SK-N-SH (cell line): ENCODE measurements around the gene TRH. TPM values are rescaled to one million over a fixed set of nuclear protein-coding genes. Genes with fewer than 3 reads are reported as not detected.

ENCODE experiments used
- CTCF ChIA-PET: fragments of 300-600, 350-600 bp; formaldehyde crosslinking; extraction: SDS; loops from one replicate; lab custom pipeline; 2021; lab: Yijun Ruan, JAX
- POLR2A ChIA-PET: fragments of 350-600 bp; sonication (Branson Sonifier 250); formaldehyde crosslinking; extraction: SDS; loops from one replicate; lab custom pipeline; 2020; ENCODE audit warnings: antibody characterized with exemption, inconsistent platforms; lab: Yijun Ruan, JAX
- DNase-seq: peaks from one replicate; pipeline ENCODE4 v3.0.0; 2012
- H2AFZ ChIP-seq: fragments of 200-600 bp; sonication (generic); 2 replicates; pipeline ENCODE4 v1.8.1; 2016; ENCODE audit warnings: antibody characterized with exemption, mild to moderate bottlenecking, low read depth
- H3F3A ChIP-seq: fragments of 200-600 bp; sonication (generic); replicated peaks from 2 replicates; pipeline ENCODE3; 2016; ENCODE audit warnings: antibody characterized with exemption, mild to moderate bottlenecking; ENCODE audit not compliant: insufficient read depth
- H3K27ac ChIP-seq, 2 experiments: fragments of 200-500 bp in 1 of 2; fragments of 200-600 bp in 1 of 2; sonication (Bioruptor generic) in 1 of 2; sonication (generic), shearing (Covaris generic) in 1 of 2; 2 replicates each; pipeline versions ENCODE4 v1.5.1 to v1.6.1; 2014 to 2016; ENCODE audit warnings: low read depth in 2 of 2, inconsistent platforms in 1 of 2, low read length in 1 of 2, mild to moderate bottlenecking in 1 of 2, mixed read lengths in 1 of 2
- H3K27me3 ChIP-seq: fragments of 200-600 bp; sonication (generic), shearing (Covaris generic); 2 replicates; pipeline ENCODE4 v1.6.1; 2016; ENCODE audit warnings: mixed run types; ENCODE audit not compliant: insufficient read depth
- H3K36me3 ChIP-seq, 2 experiments: fragments of 200-500 bp in 1 of 2; fragments of 200-600 bp in 1 of 2; sonication (Bioruptor generic) in 1 of 2; sonication (generic) in 1 of 2; replicated peaks in 1 of 2; 2 replicates each; pipeline versions ENCODE3 to v1.5.1; 2014 to 2016; ENCODE audit warnings: low read length in 1 of 2, mild to moderate bottlenecking in 1 of 2; ENCODE audit not compliant: insufficient read depth in 2 of 2, control insufficient read depth in 1 of 2
- H3K4me1 ChIP-seq, 2 experiments: fragments of 200-500 bp in 1 of 2; fragments of 200-600 bp in 1 of 2; sonication (Bioruptor generic) in 1 of 2; sonication (generic), shearing (Covaris generic) in 1 of 2; 2 replicates each; pipeline versions ENCODE4 v1.5.1 to v1.6.1; 2014 to 2016; ENCODE audit warnings: low read depth in 1 of 2, low read length in 1 of 2, mixed run types in 1 of 2; ENCODE audit not compliant: insufficient read depth in 2 of 2, control insufficient read depth in 1 of 2
- H3K4me2 ChIP-seq: fragments of 200-600 bp; sonication (generic), shearing (Covaris generic); 2 replicates; pipeline ENCODE4 v1.6.1; 2017; ENCODE audit warnings: mixed run types
- H3K4me3 ChIP-seq, 2 experiments: fragments of 200-500 bp in 1 of 2; fragments of 200-600 bp in 1 of 2; sonication (Bioruptor generic) in 1 of 2; sonication (generic), shearing (Covaris generic) in 1 of 2; 2 replicates each; pipeline versions ENCODE4 v1.5.1 to v1.8.1; 2014 to 2016; ENCODE audit warnings: low read depth in 2 of 2, inconsistent platforms in 1 of 2, low read length in 1 of 2, mild to moderate bottlenecking in 1 of 2, mixed read lengths in 1 of 2, moderate library complexity in 1 of 2
- H3K79me2 ChIP-seq: fragments of 200-600 bp; sonication (generic); 2 replicates; pipeline ENCODE4 v1.8.1; 2017; ENCODE audit warnings: mild to moderate bottlenecking; ENCODE audit not compliant: insufficient read depth
- H3K9ac ChIP-seq: fragments of 200-600 bp; sonication (generic); 2 replicates; pipeline ENCODE4 v1.6.1; 2017; ENCODE audit warnings: mixed run types
- H3K9me2 ChIP-seq: fragments of 200-600 bp; sonication (generic); 2 replicates; pipeline ENCODE4 v1.6.1; 2017; ENCODE audit warnings: mixed run types
- H3K9me3 ChIP-seq: fragments of 200-600 bp; sonication (generic); 2 replicates; pipeline ENCODE4 v1.6.1; 2017; ENCODE audit warnings: mixed run types, mild to moderate bottlenecking, moderate library complexity
- H4K20me1 ChIP-seq: fragments of 200-600 bp; sonication (generic); 2 replicates; pipeline ENCODE4 v1.6.1; 2017; ENCODE audit warnings: mild to moderate bottlenecking, mixed run types; ENCODE audit not compliant: insufficient read depth
- EP300 ChIP-seq, 2 experiments: IDR thresholded peaks; 2 replicates each; pipeline versions ENCODE4 v1.4.0 to v1.6.1; 2012; ENCODE audit warnings: borderline replicate concordance in 1 of 2, low read depth in 1 of 2, low read length in 1 of 2
- FOXM1 ChIP-seq: IDR thresholded peaks from 2 replicates; pipeline ENCODE4 v1.4.0; 2012; ENCODE audit warnings: low read depth, mild to moderate bottlenecking
- GABPA ChIP-seq: IDR thresholded peaks from 2 replicates; pipeline ENCODE4 v1.4.0; 2012; ENCODE audit warnings: low read depth, mild to moderate bottlenecking
- MXI1 ChIP-seq: IDR thresholded peaks from 2 replicates; pipeline ENCODE4 v1.6.1; 2012; ENCODE audit warnings: mild to moderate bottlenecking, low read depth, low read length, improper control_type of control experiment
- NFIC ChIP-seq: IDR thresholded peaks from 2 replicates; pipeline ENCODE4 v1.4.0; 2012; ENCODE audit warnings: borderline replicate concordance
- RCOR1 ChIP-seq: fragments of 150-350 bp; IDR thresholded peaks from 2 replicates; pipeline ENCODE4 v1.6.1; 2017; ENCODE audit warnings: antibody characterized with exemption, low read length
- RFX5 ChIP-seq: IDR thresholded peaks from 2 replicates; pipeline ENCODE4 v1.6.1; 2012; ENCODE audit warnings: mild to moderate bottlenecking, improper control_type of control experiment, low read length
- TEAD4 ChIP-seq: IDR thresholded peaks from 2 replicates; pipeline ENCODE4 v1.4.0; 2012; ENCODE audit warnings: mild to moderate bottlenecking, borderline replicate concordance; ENCODE audit not compliant: insufficient read depth
- YY1 ChIP-seq: IDR thresholded peaks from 2 replicates; pipeline ENCODE4 v1.4.0; 2012; ENCODE audit warnings: low read depth, mild to moderate bottlenecking
- WGBS: methylation state at CpG from one replicate; pipeline ENCODE4 v1.1.6; 2017; ENCODE audit warnings: low lambda C conversion rate; 5-methylcytosine and 5-hydroxymethylcytosine counted together
- polyA plus RNA-seq, 3 experiments: library from polyadenylated mRNA; depleted of rRNA; stranded (reverse); fragments of >200 nt; gene quantifications; 2 replicates each; pipeline ENCODE4 v1.2.3, GENCODE V29; 2012
- TF ChIP-seq, protein P1 (sequence below): IDR thresholded peaks from 2 replicates; pipeline ENCODE4 v1.6.1; 2012; ENCODE audit warnings: mild to moderate bottlenecking, low read depth, low read length, moderate library complexity
- TF ChIP-seq, protein P2 (sequence below): IDR thresholded peaks from 2 replicates; pipeline ENCODE4 v1.4.0; 2012; ENCODE audit warnings: low read depth, borderline replicate concordance
- TF ChIP-seq, protein P3 (sequence below): fragments of 150-350 bp; IDR thresholded peaks from 2 replicates; pipeline ENCODE4 v1.6.1; 2016; ENCODE audit warnings: mild to moderate bottlenecking, low read depth, low read length
- TF ChIP-seq, protein P4 (sequence below): IDR thresholded peaks from 2 replicates; pipeline ENCODE4 v1.4.0; 2012; ENCODE audit warnings: low read depth, borderline replicate concordance
- TF ChIP-seq, protein P5 (sequence below): fragments of 150-350 bp; IDR thresholded peaks from 2 replicates; pipeline ENCODE4 v1.6.1; 2017; ENCODE audit warnings: antibody characterized with exemption, low read length, low read depth, borderline replicate concordance

The TRH gene
- polyA plus RNA-seq, 1 of the 3 experiments (the other 2 are of a cell fraction), result not detected

DNA sequence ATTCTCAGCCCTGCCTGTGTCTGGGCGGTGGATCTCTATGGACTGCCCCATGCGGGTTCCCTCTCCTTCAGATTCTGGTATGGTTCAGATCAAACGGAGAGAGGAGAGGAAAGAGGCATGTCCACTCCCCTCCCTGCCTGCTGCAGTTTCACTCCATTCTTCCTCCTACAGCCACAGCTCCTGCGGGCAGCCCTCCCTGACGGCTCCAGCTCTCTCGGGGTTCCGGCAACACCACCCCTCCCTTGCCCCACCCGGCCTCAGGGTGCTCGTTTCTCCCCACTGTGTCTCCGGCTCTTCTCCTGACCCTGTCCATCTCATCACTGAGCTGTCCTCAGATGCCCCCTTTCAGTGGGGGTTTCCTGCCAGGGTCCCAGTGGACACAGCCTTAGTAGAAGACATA lies 13.9 kb downstream of the TRH start:
- no peaks in the 10 kb centered on the region for H3F3A ChIP-seq
- peaks cover 0 to 11% of the 10 kb centered on the region in 2 experiments; a peak in 1 of 4 replicates for H3K4me1 ChIP-seq
- no peaks in the 10 kb centered on the region for H4K20me1 ChIP-seq
- no peaks in the 10 kb centered on the region for H3K9me3 ChIP-seq
- no peak for DNase-seq
- no peaks in the 10 kb centered on the region for H3K36me3 ChIP-seq
- POLR2A ChIA-PET, result no interaction called here
- no peak overlapping the region for H3K4me3 ChIP-seq
- no peak overlapping the region for H2AFZ ChIP-seq
- no peak overlapping the region for H3K4me2 ChIP-seq
- CTCF ChIA-PET, result interaction anchor here (1.0 to 2.0 kb wide), 3 partner anchors 13 to 45 kb away, joined by 3 to 5 read pairs (median 5); no protein-coding TSS in a partner anchor
- WGBS, result 47% methylated on average over 9 of the region's 10 CpGs
- TF ChIP-seq MXI1, result no peak
- TF ChIP-seq TEAD4, result no peak
- TF ChIP-seq, protein P1, sequence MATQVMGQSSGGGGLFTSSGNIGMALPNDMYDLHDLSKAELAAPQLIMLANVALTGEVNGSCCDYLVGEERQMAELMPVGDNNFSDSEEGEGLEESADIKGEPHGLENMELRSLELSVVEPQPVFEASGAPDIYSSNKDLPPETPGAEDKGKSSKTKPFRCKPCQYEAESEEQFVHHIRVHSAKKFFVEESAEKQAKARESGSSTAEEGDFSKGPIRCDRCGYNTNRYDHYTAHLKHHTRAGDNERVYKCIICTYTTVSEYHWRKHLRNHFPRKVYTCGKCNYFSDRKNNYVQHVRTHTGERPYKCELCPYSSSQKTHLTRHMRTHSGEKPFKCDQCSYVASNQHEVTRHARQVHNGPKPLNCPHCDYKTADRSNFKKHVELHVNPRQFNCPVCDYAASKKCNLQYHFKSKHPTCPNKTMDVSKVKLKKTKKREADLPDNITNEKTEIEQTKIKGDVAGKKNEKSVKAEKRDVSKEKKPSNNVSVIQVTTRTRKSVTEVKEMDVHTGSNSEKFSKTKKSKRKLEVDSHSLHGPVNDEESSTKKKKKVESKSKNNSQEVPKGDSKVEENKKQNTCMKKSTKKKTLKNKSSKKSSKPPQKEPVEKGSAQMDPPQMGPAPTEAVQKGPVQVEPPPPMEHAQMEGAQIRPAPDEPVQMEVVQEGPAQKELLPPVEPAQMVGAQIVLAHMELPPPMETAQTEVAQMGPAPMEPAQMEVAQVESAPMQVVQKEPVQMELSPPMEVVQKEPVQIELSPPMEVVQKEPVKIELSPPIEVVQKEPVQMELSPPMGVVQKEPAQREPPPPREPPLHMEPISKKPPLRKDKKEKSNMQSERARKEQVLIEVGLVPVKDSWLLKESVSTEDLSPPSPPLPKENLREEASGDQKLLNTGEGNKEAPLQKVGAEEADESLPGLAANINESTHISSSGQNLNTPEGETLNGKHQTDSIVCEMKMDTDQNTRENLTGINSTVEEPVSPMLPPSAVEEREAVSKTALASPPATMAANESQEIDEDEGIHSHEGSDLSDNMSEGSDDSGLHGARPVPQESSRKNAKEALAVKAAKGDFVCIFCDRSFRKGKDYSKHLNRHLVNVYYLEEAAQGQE, result no peak
- no peak overlapping the region for H3K9ac ChIP-seq
- peaks cover 21% of the 10 kb centered on the region; the same call in 1 of the 2 replicates for H3K27me3 ChIP-seq
- no peak overlapping the region for H3K27ac ChIP-seq
- H3K9me2 ChIP-seq, result no peaks in the 10 kb centered on the region
- H3K79me2 ChIP-seq, result no peaks in the 10 kb centered on the region

DNA sequence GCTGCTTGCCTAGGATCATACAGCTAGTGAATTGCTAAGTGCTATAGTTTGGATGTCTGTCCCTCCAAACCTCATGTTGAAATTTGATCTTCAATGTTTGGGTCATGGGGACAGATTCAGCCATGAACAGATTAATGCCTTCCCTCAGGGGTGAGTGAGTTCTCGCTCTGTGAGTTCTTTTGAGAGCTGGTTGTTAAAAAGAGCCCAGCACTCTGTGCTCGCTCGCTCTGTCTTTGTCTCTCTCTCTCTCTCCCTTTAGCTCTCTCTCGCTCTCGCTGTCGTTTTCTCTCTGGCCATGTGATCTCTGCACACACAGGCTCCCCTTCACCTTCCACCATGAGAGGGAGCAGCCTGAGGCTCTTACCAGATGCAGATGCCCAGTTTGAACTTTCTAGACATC lies 14.9 kb downstream of the TRH start:
- H3K9me3 ChIP-seq, result no peaks in the 10 kb centered on the region
- no peak for DNase-seq
- ChIA-PET CTCF (interaction anchor here (0.9 to 2.0 kb wide), 3 partner anchors 13 to 46 kb away, joined by 3 to 5 read pairs (median 5); no protein-coding TSS in a partner anchor), POLR2A (no interaction called here)
- peaks cover 30% of the 10 kb centered on the region; the same call in 1 of the 2 replicates for H3K27me3 ChIP-seq
- H3K4me3 ChIP-seq, result no peak overlapping the region
- no peak overlapping the region for H2AFZ ChIP-seq
- H3K4me1 ChIP-seq, result peaks cover 0 to 11% of the 10 kb centered on the region in 2 experiments; a peak in 1 of 4 replicates
- no peak overlapping the region for H3K27ac ChIP-seq
- no peaks in the 10 kb centered on the region for H4K20me1 ChIP-seq
- H3K9me2 ChIP-seq, result no peaks in the 10 kb centered on the region
- H3K4me2 ChIP-seq, result no peak overlapping the region
- H3K9ac ChIP-seq, result no peak overlapping the region
- no peaks in the 10 kb centered on the region for H3F3A ChIP-seq
- WGBS, result 66% methylated on average over 6 of the region's 6 CpGs
- no peaks in the 10 kb centered on the region for H3K36me3 ChIP-seq
- H3K79me2 ChIP-seq, result no peaks in the 10 kb centered on the region
- TF ChIP-seq GABPA, result no peak
- TF ChIP-seq NFIC, result no peak
- TF ChIP-seq YY1, result no peak
- TF ChIP-seq RCOR1, result no peak
- TF ChIP-seq, protein P2, sequence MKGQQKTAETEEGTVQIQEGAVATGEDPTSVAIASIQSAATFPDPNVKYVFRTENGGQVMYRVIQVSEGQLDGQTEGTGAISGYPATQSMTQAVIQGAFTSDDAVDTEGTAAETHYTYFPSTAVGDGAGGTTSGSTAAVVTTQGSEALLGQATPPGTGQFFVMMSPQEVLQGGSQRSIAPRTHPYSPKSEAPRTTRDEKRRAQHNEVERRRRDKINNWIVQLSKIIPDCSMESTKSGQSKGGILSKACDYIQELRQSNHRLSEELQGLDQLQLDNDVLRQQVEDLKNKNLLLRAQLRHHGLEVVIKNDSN, result no peak
- no peak for TF ChIP-seq EP300 (IDR thresholded peaks at IDR 0.05; ENCODE audit: borderline replicate concordance in 1 of 2, low read depth in 1 of 2, low read length in 1 of 2)
- no peak for TF ChIP-seq FOXM1
- TF ChIP-seq, protein P3, sequence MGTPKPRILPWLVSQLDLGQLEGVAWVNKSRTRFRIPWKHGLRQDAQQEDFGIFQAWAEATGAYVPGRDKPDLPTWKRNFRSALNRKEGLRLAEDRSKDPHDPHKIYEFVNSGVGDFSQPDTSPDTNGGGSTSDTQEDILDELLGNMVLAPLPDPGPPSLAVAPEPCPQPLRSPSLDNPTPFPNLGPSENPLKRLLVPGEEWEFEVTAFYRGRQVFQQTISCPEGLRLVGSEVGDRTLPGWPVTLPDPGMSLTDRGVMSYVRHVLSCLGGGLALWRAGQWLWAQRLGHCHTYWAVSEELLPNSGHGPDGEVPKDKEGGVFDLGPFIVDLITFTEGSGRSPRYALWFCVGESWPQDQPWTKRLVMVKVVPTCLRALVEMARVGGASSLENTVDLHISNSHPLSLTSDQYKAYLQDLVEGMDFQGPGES, result no peak
- TF ChIP-seq, protein P1, result no peak
- TF ChIP-seq, protein P4, sequence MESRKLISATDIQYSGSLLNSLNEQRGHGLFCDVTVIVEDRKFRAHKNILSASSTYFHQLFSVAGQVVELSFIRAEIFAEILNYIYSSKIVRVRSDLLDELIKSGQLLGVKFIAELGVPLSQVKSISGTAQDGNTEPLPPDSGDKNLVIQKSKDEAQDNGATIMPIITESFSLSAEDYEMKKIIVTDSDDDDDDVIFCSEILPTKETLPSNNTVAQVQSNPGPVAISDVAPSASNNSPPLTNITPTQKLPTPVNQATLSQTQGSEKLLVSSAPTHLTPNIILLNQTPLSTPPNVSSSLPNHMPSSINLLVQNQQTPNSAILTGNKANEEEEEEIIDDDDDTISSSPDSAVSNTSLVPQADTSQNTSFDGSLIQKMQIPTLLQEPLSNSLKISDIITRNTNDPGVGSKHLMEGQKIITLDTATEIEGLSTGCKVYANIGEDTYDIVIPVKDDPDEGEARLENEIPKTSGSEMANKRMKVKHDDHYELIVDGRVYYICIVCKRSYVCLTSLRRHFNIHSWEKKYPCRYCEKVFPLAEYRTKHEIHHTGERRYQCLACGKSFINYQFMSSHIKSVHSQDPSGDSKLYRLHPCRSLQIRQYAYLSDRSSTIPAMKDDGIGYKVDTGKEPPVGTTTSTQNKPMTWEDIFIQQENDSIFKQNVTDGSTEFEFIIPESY, result no peak
- TF ChIP-seq RFX5, result no peak
- TF ChIP-seq, protein P5, sequence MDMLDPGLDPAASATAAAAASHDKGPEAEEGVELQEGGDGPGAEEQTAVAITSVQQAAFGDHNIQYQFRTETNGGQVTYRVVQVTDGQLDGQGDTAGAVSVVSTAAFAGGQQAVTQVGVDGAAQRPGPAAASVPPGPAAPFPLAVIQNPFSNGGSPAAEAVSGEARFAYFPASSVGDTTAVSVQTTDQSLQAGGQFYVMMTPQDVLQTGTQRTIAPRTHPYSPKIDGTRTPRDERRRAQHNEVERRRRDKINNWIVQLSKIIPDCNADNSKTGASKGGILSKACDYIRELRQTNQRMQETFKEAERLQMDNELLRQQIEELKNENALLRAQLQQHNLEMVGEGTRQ, result no peak
